Right atrium auricular region (tissue), 2 donors: Measurements from ENCODE around the gene UIMC1. TPM values are rescaled to one million over a fixed set of nuclear protein-coding genes. Genes with fewer than 3 reads are reported as not detected.
A peak's percentile ranks its signal among the peaks of the same experiment; 100 is the strongest.

Source experiments
- DNase-seq: peaks from one replicate; pipeline ENCODE4 v3.0.0-alpha.2; 2019; ENCODE audit warnings: low spot score
- H3K27ac ChIP-seq, 2 donors: fragments of 200-600 bp; sonication (generic); 1 replicate in 1 of 2; 2 replicates in 1 of 2; pipeline ENCODE4 v1.5.1; 2016 to 2019
- H3K27me3 ChIP-seq, 2 donors: fragments of 200-600 bp; sonication (generic); one replicate each; pipeline versions ENCODE4 v1.5.1 to v1.6.0; 2017 to 2019
- H3K36me3 ChIP-seq: fragments of 200-600 bp; sonication (generic); one replicate; pipeline ENCODE4 v1.5.1; 2016
- H3K4me1 ChIP-seq, 2 donors: fragments of 200-600 bp; sonication (generic); one replicate each; pipeline versions ENCODE4 v1.5.1 to v1.6.0; 2017 to 2019
- H3K4me3 ChIP-seq, 2 donors: fragments of 200-600 bp; sonication (generic); 1 replicate in 1 of 2; 2 replicates in 1 of 2; pipeline ENCODE4 v1.5.1; 2017 to 2019; ENCODE audit warnings: mild to moderate bottlenecking in 1 of 2, moderate library complexity in 1 of 2
- H3K9me3 ChIP-seq, 2 donors: fragments of 200-600 bp; sonication (generic); one replicate each; pipeline ENCODE4 v1.5.1; 2019
- total RNA-seq, 2 donors: library from RNA; depleted of rRNA; stranded (reverse); fragments of >200 nt; gene quantifications; one replicate each; pipeline ENCODE4 v1.1.0, GENCODE V29; 2016
- TF ChIP-seq, protein P1 (sequence below), 2 donors: fragments of 200-600 bp; sonication (generic); IDR thresholded peaks; one replicate each; pipeline ENCODE4 v1.5.1; 2019; ENCODE audit warnings: antibody characterized with exemption in 2 of 2

Gene UIMC1
- total RNA-seq, 2 donors from 2014 or later: 18.9 to 27.4 TPM

DNA sequence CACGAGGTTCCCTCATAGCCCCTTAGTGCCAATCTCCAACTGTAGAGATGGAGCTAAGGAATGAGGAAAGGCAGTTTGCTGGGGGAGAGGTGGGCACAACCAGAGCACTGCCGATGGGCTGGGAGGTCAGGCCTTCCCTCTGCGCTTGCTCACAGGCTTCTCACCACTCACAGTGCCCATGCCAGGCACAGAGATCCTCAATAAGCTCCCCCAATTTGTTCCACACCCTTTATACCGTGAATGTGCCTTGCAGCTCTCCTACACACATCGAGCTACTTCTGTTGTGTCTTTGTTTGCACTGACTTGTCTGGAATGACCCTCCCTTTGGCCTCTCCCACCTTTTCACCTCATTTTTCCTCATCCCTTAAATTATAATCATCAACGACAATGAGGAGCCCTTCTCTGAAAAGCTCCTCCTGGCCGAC lies 105.8 kb downstream of the UIMC1 start:
- DNase-seq: no peak
- Histone ChIP-seq H3K9me3 (no peaks in the 10 kb centered on the region), H3K4me3 (no peak overlapping the region), H3K36me3 (peaks cover 15% of the 10 kb centered on the region), H3K27me3 (no peaks in the 10 kb centered on the region), H3K4me1 (peaks cover 0 to 4% of the 10 kb centered on the region in 2 donors), H3K27ac (no peak overlapping the region)
- TF ChIP-seq, protein P1, sequence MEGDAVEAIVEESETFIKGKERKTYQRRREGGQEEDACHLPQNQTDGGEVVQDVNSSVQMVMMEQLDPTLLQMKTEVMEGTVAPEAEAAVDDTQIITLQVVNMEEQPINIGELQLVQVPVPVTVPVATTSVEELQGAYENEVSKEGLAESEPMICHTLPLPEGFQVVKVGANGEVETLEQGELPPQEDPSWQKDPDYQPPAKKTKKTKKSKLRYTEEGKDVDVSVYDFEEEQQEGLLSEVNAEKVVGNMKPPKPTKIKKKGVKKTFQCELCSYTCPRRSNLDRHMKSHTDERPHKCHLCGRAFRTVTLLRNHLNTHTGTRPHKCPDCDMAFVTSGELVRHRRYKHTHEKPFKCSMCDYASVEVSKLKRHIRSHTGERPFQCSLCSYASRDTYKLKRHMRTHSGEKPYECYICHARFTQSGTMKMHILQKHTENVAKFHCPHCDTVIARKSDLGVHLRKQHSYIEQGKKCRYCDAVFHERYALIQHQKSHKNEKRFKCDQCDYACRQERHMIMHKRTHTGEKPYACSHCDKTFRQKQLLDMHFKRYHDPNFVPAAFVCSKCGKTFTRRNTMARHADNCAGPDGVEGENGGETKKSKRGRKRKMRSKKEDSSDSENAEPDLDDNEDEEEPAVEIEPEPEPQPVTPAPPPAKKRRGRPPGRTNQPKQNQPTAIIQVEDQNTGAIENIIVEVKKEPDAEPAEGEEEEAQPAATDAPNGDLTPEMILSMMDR (IDR thresholded peaks at IDR 0.05): no peak

DNA sequence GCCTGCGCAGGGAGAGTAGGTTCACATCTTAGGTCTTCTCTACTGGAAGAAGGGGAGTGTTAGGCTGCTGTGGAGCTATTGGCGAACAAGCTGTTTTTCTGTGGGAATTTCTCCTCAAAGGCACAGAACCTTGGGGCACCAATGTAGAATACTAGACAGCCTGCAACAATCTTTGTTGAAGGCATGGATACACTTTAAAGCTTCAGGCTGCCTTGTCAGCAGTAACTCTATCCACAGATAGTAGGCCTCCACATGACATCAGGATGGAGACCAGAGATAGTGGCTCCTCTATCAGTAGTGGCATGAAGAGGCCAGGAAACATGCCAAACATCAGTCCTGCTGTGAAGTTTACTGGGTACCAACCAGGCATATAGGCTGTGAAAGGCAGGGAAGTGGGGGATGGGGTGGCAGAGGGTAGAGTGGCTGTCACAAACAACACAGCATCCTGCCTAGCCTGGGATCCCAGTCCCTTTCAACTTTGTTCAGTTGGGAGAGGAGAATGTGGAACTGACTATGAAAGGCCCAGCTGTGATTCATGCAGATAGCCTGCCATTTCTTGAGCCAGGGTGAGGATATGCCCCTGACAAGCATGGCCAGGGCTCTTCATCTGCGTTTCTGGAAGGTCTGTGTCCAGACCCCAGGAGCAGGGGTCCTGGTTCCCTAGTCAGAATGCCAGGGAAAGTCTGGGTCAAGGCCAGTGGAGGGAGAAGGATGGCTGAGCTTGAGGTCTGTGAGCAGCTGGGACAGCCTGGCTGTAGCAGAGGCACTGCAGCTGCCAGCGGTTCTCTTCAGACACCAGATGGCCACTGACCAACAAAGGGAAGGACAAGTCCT lies 106.4 kb downstream of the UIMC1 start:
- Histone ChIP-seq H3K4me3 (no peak overlapping the region), H3K9me3 (no peaks in the 10 kb centered on the region), H3K27ac (no peak overlapping the region), H3K4me1 (peaks cover 0 to 4% of the 10 kb centered on the region in 2 donors), H3K27me3 (no peaks in the 10 kb centered on the region), H3K36me3 (peaks cover 9% of the 10 kb centered on the region)
- peak; percentile 58 for DNase-seq
- TF ChIP-seq, protein P1 (IDR thresholded peaks at IDR 0.05): no peak

DNA sequence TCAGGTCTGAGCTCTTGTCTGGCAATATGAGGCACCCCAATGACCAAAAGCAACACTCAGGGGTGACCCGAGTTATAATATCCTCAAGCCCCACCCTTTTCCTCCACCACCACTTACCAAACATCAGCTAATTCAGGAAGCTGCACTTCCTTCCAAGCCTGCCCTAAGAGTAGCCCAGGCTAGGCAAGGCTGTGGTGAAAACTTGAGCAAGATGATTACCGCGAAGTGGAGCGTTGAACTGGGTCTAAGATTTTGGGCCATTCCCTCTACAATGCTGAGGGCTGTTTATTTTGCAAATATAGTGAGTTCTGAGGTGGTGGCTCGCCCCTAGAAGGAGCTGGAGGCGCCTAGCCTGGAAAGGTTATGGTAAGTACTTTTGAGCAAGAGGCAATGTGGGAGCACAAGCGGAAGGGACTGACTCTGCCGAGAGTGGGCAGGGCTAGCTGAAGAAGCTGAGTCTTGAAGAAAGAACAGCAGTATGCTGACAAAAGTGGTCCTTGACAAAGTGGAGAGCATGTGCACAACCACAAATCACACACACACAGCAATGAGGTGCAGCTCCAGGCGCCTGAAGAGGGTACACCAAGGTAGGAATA lies 107.2 kb downstream of the UIMC1 start, which contains the start of gene HK3:
TSS of gene HK3 (minus strand) at position 51 of the 596 bp plus-strand sequence. CDS start 3,187 bp downstream, outside the sequence.
- peak within 1 kb of the TSS in 1 of 2 donors; percentile 3 for H3K27ac ChIP-seq
- H3K4me3 ChIP-seq: peak within 1 kb of the TSS in 1 of 2 donors; percentile 16
- peaks cover 7% of the 10 kb centered on the region for H3K36me3 ChIP-seq
- H3K27me3 ChIP-seq: no peaks in the 10 kb centered on the region
- DNase-seq: peak; percentile 58
- TF ChIP-seq, protein P1 (IDR thresholded peaks at IDR 0.05): no peak
- H3K9me3 ChIP-seq: no peaks in the 10 kb centered on the region
- H3K4me1 ChIP-seq: peaks cover 0 to 4% of the 10 kb centered on the region in 2 donors

DNA sequence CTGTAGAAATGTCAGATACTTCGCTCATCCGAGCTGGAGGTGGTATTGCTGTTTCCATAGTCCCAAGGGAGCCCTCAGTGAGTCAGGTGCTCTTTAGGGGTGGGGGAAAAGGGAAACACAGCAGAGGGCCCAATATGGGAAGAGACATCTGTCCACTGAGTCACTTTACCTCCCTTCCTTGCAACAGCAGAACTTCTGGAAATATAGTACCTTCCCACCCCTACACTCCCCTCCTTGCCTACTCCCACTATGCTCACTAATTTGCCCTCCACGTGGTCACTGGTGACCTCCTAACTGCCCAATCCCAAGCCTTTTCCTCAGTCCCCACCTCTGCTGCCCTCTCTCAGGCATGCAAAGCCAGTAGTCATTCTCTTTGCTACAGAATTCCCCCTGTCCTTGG lies 109.3 kb downstream of the UIMC1 start:
- peaks cover 0 to 4% of the 10 kb centered on the region in 2 donors for H3K4me1 ChIP-seq
- H3K36me3 ChIP-seq: no peaks in the 10 kb centered on the region
- H3K4me3 ChIP-seq: no peak overlapping the region
- H3K27me3 ChIP-seq: no peaks in the 10 kb centered on the region
- peak; percentile 50 for DNase-seq
- H3K9me3 ChIP-seq: no peaks in the 10 kb centered on the region
- no peak overlapping the region for H3K27ac ChIP-seq
- TF ChIP-seq, protein P1 (IDR thresholded peaks at IDR 0.05): no peak

DNA sequence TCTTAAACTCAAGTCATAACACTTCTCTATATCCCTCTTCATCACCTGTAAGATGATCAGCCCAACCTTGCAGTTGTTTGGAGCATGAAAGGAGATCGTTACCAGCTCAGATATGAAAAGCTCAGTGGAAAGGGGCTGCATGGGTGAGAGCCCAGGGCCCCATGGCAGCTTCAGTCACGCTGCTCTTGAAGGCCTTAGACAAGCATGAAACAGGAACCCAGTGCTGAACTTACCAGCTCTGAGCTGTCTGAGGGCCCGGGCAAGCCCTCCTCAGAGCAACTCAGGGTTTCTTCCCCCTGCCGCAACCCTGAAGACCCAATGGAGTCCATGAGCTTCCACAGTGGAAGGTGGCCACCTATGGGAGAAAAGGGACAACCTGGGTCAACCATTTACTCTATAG lies 110.7 kb downstream of the UIMC1 start:
- TF ChIP-seq, protein P1 (IDR thresholded peaks at IDR 0.05): no peak
- Histone ChIP-seq H3K9me3 (no peaks in the 10 kb centered on the region), H3K4me3 (no peak overlapping the region), H3K4me1 (peaks cover 0 to 4% of the 10 kb centered on the region in 2 donors), H3K27ac (no peak overlapping the region), H3K36me3 (no peaks in the 10 kb centered on the region), H3K27me3 (no peaks in the 10 kb centered on the region)
- no peak for DNase-seq
